MCF 10A (cell line): ENCODE results near the gene DEGS1. TPM values are rescaled to one million over a fixed set of nuclear protein-coding genes. Genes with fewer than 3 reads are reported as not detected.

Experiments
- Bru-seq: library from RNA; stranded (reverse); fragments of 400-500 nt; gene quantifications from one replicate; lab custom pipeline; 2021; lab: Mats Ljungman, UMichigan
- BruChase-seq, 2 experiments: library from RNA; stranded (reverse); fragments of 400-500 nt; gene quantifications; one replicate each; lab custom pipeline; 2021; lab: Mats Ljungman, UMichigan
- BruUV-seq: library from RNA; stranded (reverse); fragments of 400-500 nt; replicated peaks from 2 replicates; lab custom pipeline; 2021; lab: Mats Ljungman, UMichigan
- CTCF ChIA-PET: fragments of 300-600 bp; sonication (Branson Sonifier 250); formaldehyde crosslinking; extraction: SDS; loops from one replicate; lab custom pipeline; 2021; ENCODE audit warnings: antibody characterized with exemption, inconsistent platforms; lab: Yijun Ruan, JAX
- POLR2A ChIA-PET: fragments of 300-600, 350-650 bp; sonication (Branson Sonifier 250); formaldehyde crosslinking; extraction: SDS; loops from one replicate; lab custom pipeline; 2020; ENCODE audit warnings: antibody characterized with exemption, inconsistent platforms; lab: Yijun Ruan, JAX
- DNase-seq: peaks from one replicate; pipeline ENCODE4 v3.0.0-alpha.2; 2018; ENCODE audit not compliant: unreplicated experiment
- H3K27ac Mint-ChIP-seq: one replicate; pipeline ENCODE4 v1.8.0; 2022; ENCODE audit warnings: mild to moderate bottlenecking, low read depth, mixed read lengths; ENCODE audit not compliant: unreplicated experiment
- H3K27me3 Mint-ChIP-seq: one replicate; pipeline ENCODE4 v1.8.0; 2022; ENCODE audit warnings: mixed read lengths; ENCODE audit not compliant: insufficient read depth, unreplicated experiment
- H3K36me3 Mint-ChIP-seq: one replicate; pipeline ENCODE4 v1.8.0; 2022; ENCODE audit warnings: mild to moderate bottlenecking, moderate library complexity, mixed read lengths; ENCODE audit not compliant: insufficient read depth, unreplicated experiment
- H3K4me1 Mint-ChIP-seq: one replicate; pipeline ENCODE4 v1.8.0; 2022; ENCODE audit warnings: mixed read lengths; ENCODE audit not compliant: insufficient read depth, unreplicated experiment
- H3K4me3 Mint-ChIP-seq: one replicate; pipeline ENCODE4 v1.8.0; 2022; ENCODE audit warnings: mild to moderate bottlenecking, moderate library complexity, mixed read lengths; ENCODE audit not compliant: unreplicated experiment
- H3K9me3 Mint-ChIP-seq: one replicate; pipeline ENCODE4 v1.8.0; 2022; ENCODE audit warnings: mixed read lengths; ENCODE audit not compliant: unreplicated experiment
- CTCF ChIP-seq: fragments of 200-600 bp; IDR thresholded peaks from one replicate; pipeline ENCODE4 v1.8.0; 2022; ENCODE audit warnings: antibody characterized with exemption, mild to moderate bottlenecking; ENCODE audit not compliant: unreplicated experiment
- intact Hi-C: fragments of 100-400 bp; cut with micrococcal nuclease; formaldehyde crosslinking; loops from 2 replicates; pipeline ENCODE4 v1.14.1; 2022
- long read RNA-seq: library from polyadenylated mRNA; stranded (forward); transcript quantifications from one replicate; pipeline ENCODE4 v2.0.0, GENCODE V29; 2022
- total RNA-seq: library from RNA; stranded (reverse); gene quantifications from 2 replicates; pipeline ENCODE4 v1.2.3, GENCODE V29; 2022

Gene DEGS1
- total RNA-seq (99.1 and 118 TPM in 2 replicates), Bru-seq, nascent RNA (percentile 96 among the genes with signal in this experiment), BruChase-seq, experiment 1, labeled RNA remaining after a 6-hour chase (percentile 99 among the genes with signal in this experiment), BruChase-seq, experiment 2, labeled RNA remaining after a 2-hour chase (percentile 98 among the genes with signal in this experiment)
- long read RNA-seq, transcript DEGS1-201 (3 exons, 2,101 nt) = major isoform, 201 of 612 reads
- long read RNA-seq, partial matches to known transcripts = 388 of 612 reads
- long read RNA-seq, other reads (novel, unspliced or antisense) = 23 of 612 reads

GRCh38 chr1:224182866-224183590 lies at the start of gene DEGS1:
TSS of gene DEGS1 (plus strand) at chr1:224183240. CDS start at chr1:224183337, 97 bp downstream.
- H3K36me3 Mint-ChIP-seq = peaks cover 20% of the 10 kb centered on the region
- DNase-seq = peak; percentile 94
- intact Hi-C loops = loop anchor here (1.0 to 10.0 kb wide), 4 partner anchors 39 to 150 kb away; no protein-coding TSS in a partner anchor
- ChIA-PET CTCF (interaction anchor here (0.7 to 2.1 kb wide), 9 partner anchors 8 to 277 kb away, joined by 3 to 10 read pairs (median 4); no protein-coding TSS in a partner anchor), POLR2A (interaction anchor here (0.6 to 4.6 kb wide), 46 partner anchors 8 to 1340 kb away, joined by 3 to 61 read pairs (median 4); partner anchors contain the start of genes DNAH14, FBXO28 and NVL)
- H3K4me1 Mint-ChIP-seq = peaks cover 30% of the 10 kb centered on the region
- H3K27me3 Mint-ChIP-seq = no peaks in the 10 kb centered on the region
- peak within 1 kb of the TSS; percentile 85 for H3K4me3 Mint-ChIP-seq
- BruUV-seq = no TSS peak
- peak within 1 kb of the TSS; percentile 91 for H3K27ac Mint-ChIP-seq
- TF ChIP-seq CTCF = no peak
- H3K9me3 Mint-ChIP-seq = no peaks in the 10 kb centered on the region

GRCh38 chr1:224133741-224134299 lies 49.2 kb upstream of the DEGS1 start:
- peaks cover 89% of the 10 kb centered on the region for H3K36me3 Mint-ChIP-seq
- no peak for DNase-seq
- no peak for TF ChIP-seq CTCF
- no peaks in the 10 kb centered on the region for H3K27me3 Mint-ChIP-seq
- ChIA-PET POLR2A (interaction anchor here (0.6 to 2.4 kb wide), 18 partner anchors 10 to 431 kb away, joined by 3 to 11 read pairs (median 4); partner anchors contain the start of genes CNIH4, DEGS1, FBXO28 and NVL), CTCF (interaction anchor here (1.1 kb wide), 1 partner anchor 200 kb away, joined by 3 read pairs; no protein-coding TSS in a partner anchor)
- H3K27ac Mint-ChIP-seq = peak overlapping the region; percentile 46
- BruUV-seq = no TSS peak
- H3K4me3 Mint-ChIP-seq = no peak overlapping the region
- intact Hi-C loops = no loop called here
- peaks cover 6% of the 10 kb centered on the region for H3K4me1 Mint-ChIP-seq
- peaks cover 7% of the 10 kb centered on the region for H3K9me3 Mint-ChIP-seq

- Mint-ChIP-seq H3K4me1 (peaks cover 6% of the 10 kb centered on the region), H3K27ac (peak overlapping the region; percentile 1), H3K27me3 (no peaks in the 10 kb centered on the region), H3K9me3 (no peaks in the 10 kb centered on the region), H3K4me3 (no peak overlapping the region), H3K36me3 (peaks cover 89% of the 10 kb centered on the region)
- no peak for DNase-seq
- intact Hi-C loops = no loop called here
- CTCF ChIA-PET = interaction anchor here (0.8 to 2.3 kb wide), 7 partner anchors 9 to 388 kb away, joined by 3 to 12 read pairs (median 4); no protein-coding TSS in a partner anchor
- no peak for TF ChIP-seq CTCF
- POLR2A ChIA-PET = interaction anchor here (0.7 to 2.0 kb wide), 5 partner anchors 13 to 224 kb away, joined by 3 to 6 read pairs (median 4); no protein-coding TSS in a partner anchor
- BruUV-seq = no TSS peak
Measured at GRCh38 chr1:224137518-224137917, 45.5 kb upstream of the DEGS1 start.
